Transverse colon (tissue), 4 donors: ENCODE measurements around the gene MIDN. TPM values are rescaled to one million over a fixed set of nuclear protein-coding genes. Genes with fewer than 3 reads are reported as not detected.

ENCODE experiments used
- DNase-seq: peaks from one replicate; pipeline ENCODE4 v3.0.0-alpha.2; 2019
- H3K27ac ChIP-seq, 4 donors: fragments of 200-600 bp; sonication (generic); 2 replicates each; pipeline ENCODE4 v1.5.1; 2016 to 2018; ENCODE audit warnings: inconsistent platforms in 4 of 4
- H3K27me3 ChIP-seq: fragments of 200-600 bp; sonication (generic); 2 replicates; pipeline ENCODE4 v1.5.1; 2017; ENCODE audit warnings: inconsistent platforms
- H3K36me3 ChIP-seq, 4 donors: fragments of 200-600 bp; sonication (generic); 2 replicates each; pipeline ENCODE4 v1.5.1; 2017 to 2019; ENCODE audit warnings: inconsistent platforms in 4 of 4
- H3K4me1 ChIP-seq, 4 donors: fragments of 200-600 bp; sonication (generic); 2 replicates each; pipeline ENCODE4 v1.5.1; 2017 to 2020; ENCODE audit warnings: inconsistent platforms in 4 of 4
- H3K4me3 ChIP-seq, 4 donors: fragments of 200-600 bp; sonication (generic); 1 replicate in 1 of 4; 2 replicates in 3 of 4; pipeline versions ENCODE4 v1.5.1 to v1.6.1; 2017 to 2019; ENCODE audit warnings: inconsistent platforms in 4 of 4
- H3K9me3 ChIP-seq, 2 donors: fragments of 200-600 bp; sonication (generic); 2 replicates each; pipeline ENCODE4 v1.5.1; 2017 to 2019; ENCODE audit warnings: inconsistent platforms in 2 of 2
- CTCF ChIP-seq, 5 experiments: fragments of 200-600 bp in 3 of 5; fragments of 450-650 bp in 2 of 5; sonication (generic) in 3 of 5; IDR thresholded peaks; 1 replicate in 2 of 5; 2 replicates in 3 of 5; pipeline ENCODE4 v1.5.1; 2016 to 2017; ENCODE audit warnings: antibody characterized with exemption in 5 of 5, inconsistent platforms in 3 of 5, mild to moderate bottlenecking in 2 of 5, moderate library complexity in 1 of 5
- EP300 ChIP-seq: sonication (generic); formaldehyde crosslinking; IDR thresholded peaks from one replicate; pipeline ENCODE4 v1.6.1; 2017; ENCODE audit warnings: antibody characterized with exemption, low read depth
- POLR2A ChIP-seq: fragments of 450-650 bp; IDR thresholded peaks from one replicate; pipeline ENCODE4 v1.6.1; 2016; ENCODE audit warnings: antibody characterized with exemption, mild to moderate bottlenecking, moderate library complexity
- POLR2AphosphoS5 ChIP-seq, 3 donors: sonication (generic); formaldehyde crosslinking; IDR thresholded peaks; one replicate each; pipeline ENCODE4 v1.6.1; 2016; ENCODE audit warnings: antibody characterized with exemption in 3 of 3
- WGBS, 2 donors: methylation state at CpG; one replicate each; pipeline ENCODE4 v1.1.5; 2018; ENCODE audit warnings: low coverage in 1 of 2; 5-methylcytosine and 5-hydroxymethylcytosine counted together
- in situ Hi-C, 4 donors: fragments of 200-750 bp; cut with MboI; loops; one replicate each; pipeline versions ENCODE4 v1.15.0 to v1.15.1; 2017; ENCODE audit warnings: low sequenced_read_pairs in 3 of 4, low pct_ligation_motif_present in 1 of 4, low pct_unique_long_range_greater_than_20kb in 1 of 4
- intact Hi-C: fragments of 100-400 bp; cut with DNase I; formaldehyde crosslinking; loops from one replicate; pipeline ENCODE4 v1.15.1; 2023; ENCODE audit warnings: low total_unique reads
- total RNA-seq, 4 donors: library from RNA; depleted of rRNA; stranded (reverse); fragments of >200 nt; gene quantifications; one replicate each; pipeline ENCODE4 v1.1.0, GENCODE V29; 2016

The MIDN gene
- total RNA-seq, 4 donors from 2014 or later: 89.4 to 379 (median 116) TPM

GRCh38 chr19:1254530-1255185, 6.3 kb downstream of the MIDN start:
- Histone ChIP-seq H3K36me3 (peaks cover 0 to 34% (median 19%) of the 10 kb centered on the region in 4 donors), H3K4me1 (peaks cover 36 to 82% (median 74%) of the 10 kb centered on the region in 4 donors), H3K27me3 (no peaks in the 10 kb centered on the region), H3K9me3 (no peaks in the 10 kb centered on the region), H3K27ac (peak overlapping the region; percentile 98 to 99 (median 98)), H3K4me3 (peak overlapping the region in 1 of 4 donors; percentile 87)
- intact Hi-C loops (no loop called here), in situ Hi-C loops (no loop called here)
- WGBS, 2 donors: 85% methylated on average over 18 of the region's 20 CpGs; no CpG with 5 or more reads in 1 of the 2 donors
- TF ChIP-seq POLR2AphosphoS5 (IDR thresholded peaks at IDR 0.05) (no peak), CTCF (IDR thresholded peaks at IDR 0.05) (no peak), EP300 (no peak), POLR2A (no peak)
- DNase-seq: no peak

- Histone ChIP-seq H3K36me3 (peaks cover 0 to 34% (median 19%) of the 10 kb centered on the region in 4 donors), H3K27me3 (no peaks in the 10 kb centered on the region), H3K9me3 (no peaks in the 10 kb centered on the region), H3K4me3 (no peak overlapping the region), H3K27ac (peak overlapping the region; percentile 98 to 99 (median 98)), H3K4me1 (peaks cover 44 to 90% (median 82%) of the 10 kb centered on the region in 4 donors)
- TF ChIP-seq CTCF (IDR thresholded peaks at IDR 0.05): no peak
- TF ChIP-seq EP300: no peak
- peak in 1 of 3 donors; percentile 37 for TF ChIP-seq POLR2AphosphoS5 (IDR thresholded peaks at IDR 0.05)
- TF ChIP-seq POLR2A: no peak
- in situ Hi-C loops (no loop called here), intact Hi-C loops (no loop called here)
- peak; percentile 19 for DNase-seq
- 86% methylated on average over 45 of the region's 52 CpGs; no CpG with 5 or more reads in 1 of the 2 donors for WGBS, 2 donors
Observed at GRCh38 chr19:1255186-1256161, 7.1 kb downstream of the MIDN start.

- in situ Hi-C loops: no loop called here
- peak; percentile 16 for DNase-seq
Observed at GRCh38 chr19:1256646-1257474, 8.5 kb downstream of the MIDN start.

GRCh38 chr19:1257475-1258162, 9.2 kb downstream of the MIDN start:
- in situ Hi-C loops: no loop called here
- H3K4me3 ChIP-seq: peak overlapping the region in 1 of 4 donors; percentile 1

More at GRCh38 chr19:1256646-1257474, 8.5 kb downstream of the MIDN start:
- peaks cover 0 to 34% (median 19%) of the 10 kb centered on the region in 4 donors for H3K36me3 ChIP-seq
- no peaks in the 10 kb centered on the region for H3K9me3 ChIP-seq
- no peak overlapping the region for H3K4me3 ChIP-seq
- H3K27me3 ChIP-seq: no peaks in the 10 kb centered on the region
- intact Hi-C loops: loop anchor here (1.0 kb wide), 1 partner anchor 29 kb away; no protein-coding TSS in a partner anchor
- H3K27ac ChIP-seq: peak overlapping the region; percentile 98 to 100 (median 98)
- 50 to 91% methylated on average over 1 to 46 of the region's 46 CpGs for WGBS, 2 donors
- TF ChIP-seq EP300 (no peak), POLR2A (peak; percentile 4), POLR2AphosphoS5 (IDR thresholded peaks at IDR 0.05) (peak; percentile 21 to 52 (median 48))
- peaks cover 53 to 93% (median 86%) of the 10 kb centered on the region in 4 donors for H3K4me1 ChIP-seq

More at GRCh38 chr19:1257475-1258162, 9.2 kb downstream of the MIDN start:
- 65 to 66% methylated on average over 6 to 23 of the region's 23 CpGs for WGBS, 2 donors
- intact Hi-C loops: loop anchor here (1.0 kb wide), 1 partner anchor 29 kb away; no protein-coding TSS in a partner anchor
- H3K4me1 ChIP-seq: peaks cover 61 to 93% (median 86%) of the 10 kb centered on the region in 4 donors
- TF ChIP-seq POLR2AphosphoS5 (IDR thresholded peaks at IDR 0.05) (peak in 1 of 3 donors; percentile 18), EP300 (no peak)
- H3K27ac ChIP-seq: peak overlapping the region; percentile 98 to 100 (median 98)
- H3K36me3 ChIP-seq: peaks cover 0 to 34% (median 19%) of the 10 kb centered on the region in 4 donors
- DNase-seq: no peak
- H3K27me3 ChIP-seq: no peaks in the 10 kb centered on the region
- H3K9me3 ChIP-seq: no peaks in the 10 kb centered on the region
